PC-3 (cell line): ENCODE data around the gene TINAGL1. TPM values are rescaled to one million over a fixed set of nuclear protein-coding genes. Genes with fewer than 3 reads are reported as not detected.

ENCODE experiments used
- ATAC-seq: fragments of 200-7000 bp; cut with Tn5 transposase; 2 replicates; pipeline ENCODE4 v1.9.1; 2020; ENCODE audit warnings: mild to moderate bottlenecking, moderate library complexity
- BruUV-seq: library from RNA; stranded (reverse); fragments of 400-500 nt; replicated peaks from 2 replicates; lab custom pipeline; 2021; lab: Mats Ljungman, UMichigan
- CTCF ChIA-PET: fragments of 300-600 bp; sonication (Branson Sonifier 250); formaldehyde crosslinking; loops from one replicate; lab custom pipeline; 2022; ENCODE audit warnings: antibody characterized with exemption; lab: Charles Lee
- POLR2A ChIA-PET: fragments of 300-600 bp; sonication (Branson Sonifier 250); formaldehyde crosslinking; loops from one replicate; lab custom pipeline; 2022; ENCODE audit warnings: antibody characterized with exemption; ENCODE audit not compliant: unreplicated experiment; lab: Charles Lee
- DNase-seq: peaks from one replicate; pipeline ENCODE4 v3.0.0-alpha.2; 2015
- H2AFZ ChIP-seq: fragments of 300-600 bp; sonication (generic); 2 replicates; pipeline ENCODE4 v1.6.0; 2016; ENCODE audit warnings: antibody characterized with exemption, low read length
- H3F3A ChIP-seq: fragments of 300-600 bp; sonication (generic); one replicate; pipeline ENCODE4 v1.6.0; 2017; ENCODE audit warnings: antibody characterized with exemption, low read length, control low read depth, mild to moderate bottlenecking; ENCODE audit not compliant: unreplicated experiment
- H3K27ac ChIP-seq: fragments of 300-600 bp; sonication (generic); 2 replicates; pipeline ENCODE4 v1.5.1; 2016; ENCODE audit warnings: mild to moderate bottlenecking, low read length
- H3K27me3 ChIP-seq: fragments of 300-600 bp; sonication (generic); 2 replicates; pipeline ENCODE4 v1.6.1; 2016; ENCODE audit warnings: low read length, mixed read lengths
- H3K36me3 ChIP-seq: fragments of 300-600 bp; sonication (generic); 2 replicates; pipeline ENCODE4 v1.6.1; 2016; ENCODE audit warnings: low read depth, mixed run types, low read length, mixed read lengths
- H3K4me1 ChIP-seq: fragments of 300-600 bp; sonication (generic); 2 replicates; pipeline ENCODE4 v1.5.1; 2016; ENCODE audit warnings: low read length; ENCODE audit not compliant: insufficient read depth
- H3K4me2 ChIP-seq: fragments of 300-600 bp; sonication (generic); 2 replicates; pipeline ENCODE4 v1.6.0; 2016; ENCODE audit warnings: low read length
- H3K4me3 ChIP-seq: fragments of 300-600 bp; sonication (generic); 2 replicates; pipeline ENCODE4 v1.5.1; 2016; ENCODE audit warnings: mild to moderate bottlenecking, low read length, mixed read lengths
- H3K79me2 ChIP-seq: fragments of 300-600 bp; sonication (generic); 2 replicates; pipeline ENCODE4 v1.6.1; 2017; ENCODE audit warnings: low read length, mixed read lengths
- H3K9ac ChIP-seq: fragments of 300-600 bp; sonication (generic); 2 replicates; pipeline ENCODE4 v1.6.0; 2016; ENCODE audit warnings: mild to moderate bottlenecking, low read length
- H3K9me2 ChIP-seq: fragments of 300-600 bp; sonication (generic); replicated peaks from 2 replicates; pipeline ENCODE4 v1.6.1; 2016; ENCODE audit warnings: mixed run types, low read length, mixed read lengths
- H3K9me3 ChIP-seq: fragments of 300-600 bp; sonication (generic); 2 replicates; pipeline ENCODE4 v1.6.1; 2016; ENCODE audit warnings: low read length, mixed read lengths
- H4K20me1 ChIP-seq: fragments of 300-600 bp; sonication (generic); 2 replicates; pipeline ENCODE4 v1.6.1; 2016; ENCODE audit warnings: low read length, mixed read lengths
- EZH2 ChIP-seq: fragments of 300-600 bp; sonication (generic); IDR thresholded peaks from one replicate; pipeline ENCODE4 v1.6.1; 2017; ENCODE audit warnings: antibody characterized with exemption, mild to moderate bottlenecking, low read length; ENCODE audit not compliant: unreplicated experiment
- EZH2phosphoT487 ChIP-seq: fragments of 300-600 bp; sonication (generic); IDR thresholded peaks from 2 replicates; pipeline ENCODE4 v1.6.1; 2018; ENCODE audit warnings: mild to moderate bottlenecking, antibody characterized with exemption, low read length, borderline replicate concordance
- intact Hi-C: fragments of 100-400 bp; cut with micrococcal nuclease; formaldehyde crosslinking; loops from 2 replicates; pipeline ENCODE4 v1.9.0; 2023
- total RNA-seq: library from RNA; depleted of rRNA; stranded (reverse); fragments of >200 nt; gene quantifications from 2 replicates; pipeline ENCODE4 v1.2.3, GENCODE V29; 2014
- TF ChIP-seq, protein P1 (sequence below): fragments of 300-600 bp; sonication (generic); conservative IDR thresholded peaks from 2 replicates; pipeline ENCODE4 v1.5.1; 2017; ENCODE audit warnings: antibody characterized with exemption, low read depth, mild to moderate bottlenecking, low read length

Gene TINAGL1
- total RNA-seq, 1 experiment from 2014 or later, result 176 TPM

DNA sequence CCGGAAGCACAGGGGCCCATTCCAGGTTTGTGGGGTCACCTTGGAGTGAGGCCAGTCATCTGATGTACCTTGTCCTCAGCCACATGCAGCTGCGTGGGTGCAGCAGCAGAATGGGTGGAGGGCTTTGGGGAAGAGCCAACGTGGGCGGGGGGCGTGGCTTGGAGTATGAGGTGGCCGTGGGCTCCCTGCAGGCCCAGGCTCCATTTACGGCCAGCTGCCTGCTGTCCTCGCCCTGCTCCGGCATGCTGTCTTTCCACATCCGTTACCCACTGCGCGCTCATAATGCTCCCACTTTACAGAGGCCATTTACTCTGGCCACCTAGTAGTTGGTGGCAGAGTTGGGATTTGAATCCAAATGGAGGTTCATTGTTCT is 27.8 kb upstream of the TINAGL1 start:
- Histone ChIP-seq H4K20me1 (no peaks in the 10 kb centered on the region), H3K27ac (no peak overlapping the region), H3F3A (peaks cover 6% of the 10 kb centered on the region), H3K36me3 (no peaks in the 10 kb centered on the region), H3K4me1 (peaks cover 24% of the 10 kb centered on the region), H3K9me2 (no peaks in the 10 kb centered on the region), H2AFZ (peak overlapping the region; percentile 66), H3K4me3 (no peak overlapping the region; the same call in 1 of the 2 replicates), H3K4me2 (peak overlapping the region; percentile 77), H3K79me2 (no peaks in the 10 kb centered on the region), H3K27me3 (no peaks in the 10 kb centered on the region), H3K9ac (no peak overlapping the region), H3K9me3 (no peaks in the 10 kb centered on the region)
- DNase-seq, result no peak
- intact Hi-C loops, result loop anchor here (2.0 kb wide), 2 partner anchors 88 to 364 kb away; no protein-coding TSS in a partner anchor
- ChIA-PET CTCF (interaction anchor here (0.8 to 2.1 kb wide), 4 partner anchors 38 to 158 kb away, joined by 3 to 10 read pairs (median 4); no protein-coding TSS in a partner anchor), POLR2A (interaction anchor here (0.6 kb wide), 1 partner anchor 55 kb away, joined by 4 read pairs; no protein-coding TSS in a partner anchor)
- TF ChIP-seq EZH2 (no peak), EZH2phosphoT487 (no peak)
- TF ChIP-seq, protein P1, sequence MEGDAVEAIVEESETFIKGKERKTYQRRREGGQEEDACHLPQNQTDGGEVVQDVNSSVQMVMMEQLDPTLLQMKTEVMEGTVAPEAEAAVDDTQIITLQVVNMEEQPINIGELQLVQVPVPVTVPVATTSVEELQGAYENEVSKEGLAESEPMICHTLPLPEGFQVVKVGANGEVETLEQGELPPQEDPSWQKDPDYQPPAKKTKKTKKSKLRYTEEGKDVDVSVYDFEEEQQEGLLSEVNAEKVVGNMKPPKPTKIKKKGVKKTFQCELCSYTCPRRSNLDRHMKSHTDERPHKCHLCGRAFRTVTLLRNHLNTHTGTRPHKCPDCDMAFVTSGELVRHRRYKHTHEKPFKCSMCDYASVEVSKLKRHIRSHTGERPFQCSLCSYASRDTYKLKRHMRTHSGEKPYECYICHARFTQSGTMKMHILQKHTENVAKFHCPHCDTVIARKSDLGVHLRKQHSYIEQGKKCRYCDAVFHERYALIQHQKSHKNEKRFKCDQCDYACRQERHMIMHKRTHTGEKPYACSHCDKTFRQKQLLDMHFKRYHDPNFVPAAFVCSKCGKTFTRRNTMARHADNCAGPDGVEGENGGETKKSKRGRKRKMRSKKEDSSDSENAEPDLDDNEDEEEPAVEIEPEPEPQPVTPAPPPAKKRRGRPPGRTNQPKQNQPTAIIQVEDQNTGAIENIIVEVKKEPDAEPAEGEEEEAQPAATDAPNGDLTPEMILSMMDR, result no peak
- peak; percentile 3 for ATAC-seq
- no TSS peak for BruUV-seq

DNA sequence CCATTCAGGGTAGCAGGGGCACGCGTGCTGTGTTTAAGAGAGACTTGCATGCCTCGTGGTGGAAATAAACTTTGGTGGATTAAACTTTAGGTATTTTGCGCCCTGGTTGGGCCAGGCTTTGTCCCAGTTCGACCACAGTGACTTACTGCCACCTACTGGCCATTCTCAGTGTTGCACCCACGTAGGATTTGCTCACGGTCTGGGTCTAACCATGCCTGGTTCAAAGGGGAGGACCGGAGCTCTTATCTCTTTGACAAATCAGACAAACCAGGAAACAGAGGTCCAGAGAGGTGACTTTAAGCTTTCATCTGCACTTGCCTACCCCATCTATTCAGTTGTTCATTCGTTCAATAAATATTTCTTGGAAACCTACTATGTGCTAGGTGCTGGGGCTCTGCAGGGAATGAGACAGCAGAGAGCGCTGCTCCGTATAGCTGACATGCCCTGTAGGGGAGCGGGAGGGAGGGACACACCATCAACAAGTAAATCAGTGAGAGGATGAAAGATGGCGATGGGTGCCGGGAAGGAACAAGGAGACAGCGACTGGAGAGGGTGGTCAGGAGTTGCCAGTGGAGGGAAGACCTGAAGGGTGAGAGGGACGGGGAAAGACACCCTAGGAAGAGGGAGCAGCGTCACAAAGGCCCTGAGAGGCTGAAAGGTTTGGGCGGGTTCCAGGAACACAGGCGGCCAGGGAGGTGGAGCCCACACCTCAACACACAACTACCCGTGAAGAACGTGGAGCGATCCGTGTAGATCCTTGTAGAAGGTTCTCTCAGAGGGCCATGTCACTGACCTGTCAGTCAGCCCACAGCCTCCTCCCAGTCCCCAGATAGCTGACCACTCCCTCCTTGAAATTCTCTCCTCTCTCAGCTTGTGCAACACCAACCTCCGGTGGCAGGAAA is 27.2 kb upstream of the TINAGL1 start:
- intact Hi-C loops, result loop anchor here (1.0 to 2.0 kb wide), 5 partner anchors 45 to 364 kb away; no protein-coding TSS in a partner anchor
- no peaks in the 10 kb centered on the region for H3K36me3 ChIP-seq
- TF ChIP-seq, protein P1, result peak; percentile 96
- TF ChIP-seq EZH2, result no peak
- no peak for TF ChIP-seq EZH2phosphoT487
- peak overlapping the region; percentile 77 for H3K4me2 ChIP-seq
- peak overlapping the region; percentile 66 for H2AFZ ChIP-seq
- no peaks in the 10 kb centered on the region for H4K20me1 ChIP-seq
- ChIA-PET CTCF (interaction anchor here (0.6 to 2.1 kb wide), 9 partner anchors 18 to 240 kb away, joined by 3 to 10 read pairs (median 3); no protein-coding TSS in a partner anchor), POLR2A (interaction anchor here (0.5 to 0.6 kb wide), 3 partner anchors 55 to 240 kb away, joined by 4 to 12 read pairs (median 5); partner anchors contain the start of gene PEF1)
- BruUV-seq, result no TSS peak
- peak overlapping the region; percentile 40 for H3K9ac ChIP-seq
- no peaks in the 10 kb centered on the region for H3K9me2 ChIP-seq
- peaks cover 6% of the 10 kb centered on the region for H3F3A ChIP-seq
- peak overlapping the region; percentile 74 for H3K27ac ChIP-seq
- DNase-seq (peak; percentile 97), ATAC-seq (peak; percentile 86)
- H3K9me3 ChIP-seq, result no peaks in the 10 kb centered on the region
- H3K27me3 ChIP-seq, result no peaks in the 10 kb centered on the region
- peaks cover 24% of the 10 kb centered on the region for H3K4me1 ChIP-seq
- H3K79me2 ChIP-seq, result no peaks in the 10 kb centered on the region
- H3K4me3 ChIP-seq, result peak overlapping the region; percentile 55
